NOMO-1 (cell line): ENCODE measurements around the gene MAPKAP1.

ENCODE experiments used
- DNase-seq, 2 experiments: peaks; one replicate each; lab custom pipeline; 2025; ENCODE audit not compliant: unreplicated experiment in 2 of 2; lab: John Stamatoyannopoulos, UW

Gene MAPKAP1

GRCh38 chr9:125680445-125680844, 26.6 kb downstream of the MAPKAP1 start:
- DNase-seq, result no peak

- no peak for DNase-seq
Measured at GRCh38 chr9:125679597-125680189, 27.3 kb downstream of the MAPKAP1 start.

DNA sequence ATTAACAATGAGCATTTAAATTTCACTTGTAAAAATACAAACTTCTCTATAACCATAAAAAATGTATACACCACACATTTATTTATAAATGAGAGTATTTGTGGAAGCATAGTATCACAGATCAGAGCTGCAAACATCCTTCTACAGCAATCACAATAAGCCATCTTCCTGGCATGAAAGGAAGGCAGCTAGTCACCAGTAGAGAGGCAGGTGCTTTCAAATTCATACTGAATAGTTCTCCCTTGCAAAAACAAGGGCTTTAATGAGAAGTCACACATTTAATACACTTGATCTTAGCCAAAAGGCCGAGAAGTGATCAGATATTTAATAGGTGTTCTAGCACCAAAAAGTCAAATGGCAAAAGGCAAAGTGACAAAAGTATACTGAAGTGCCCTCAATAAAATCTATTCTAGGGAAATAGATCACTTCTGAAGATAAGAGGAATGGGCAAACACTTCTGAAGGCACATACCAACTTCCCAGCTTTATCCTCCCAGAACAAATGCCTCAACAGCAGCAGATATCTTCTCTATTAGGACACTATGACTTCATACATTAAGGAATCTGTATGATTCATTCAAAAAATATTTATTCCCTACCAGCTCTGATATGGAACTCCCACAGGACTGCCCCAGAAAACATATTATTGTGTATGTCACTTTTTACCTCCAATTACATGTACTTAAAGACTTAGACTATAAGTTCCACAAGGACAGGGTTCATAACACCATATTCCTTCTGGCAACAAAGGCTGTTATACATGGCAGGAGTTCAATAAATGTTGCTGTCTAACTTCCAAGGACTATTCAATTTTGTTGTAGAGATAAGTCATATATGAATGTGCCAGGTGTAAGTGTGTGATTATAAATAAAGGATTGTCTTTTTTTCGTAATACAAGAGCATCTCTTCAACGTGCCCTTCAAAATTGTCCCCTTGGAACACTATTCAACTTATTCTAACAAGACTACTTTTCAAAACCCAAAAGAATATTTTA, 31.7 kb downstream of the MAPKAP1 start:
- DNase-seq, result no peak

DNA sequence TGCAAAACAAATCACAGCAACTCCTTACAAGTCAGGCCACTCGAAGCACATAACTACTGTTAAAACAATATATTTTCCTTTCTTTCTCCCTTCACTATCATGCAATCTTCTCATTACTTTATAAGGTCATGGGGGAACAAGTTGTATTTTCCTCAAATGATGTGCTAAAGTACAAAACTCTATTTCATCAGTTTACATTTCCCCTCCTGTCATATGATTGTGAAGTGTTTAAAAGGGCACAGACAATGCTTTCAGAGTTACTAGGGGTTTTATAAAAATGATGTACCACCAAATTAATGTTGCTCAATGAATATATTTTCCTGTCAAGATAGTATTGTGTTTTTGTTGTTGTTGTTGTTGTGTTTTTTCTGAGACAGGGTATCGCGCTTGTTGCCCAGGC, 34.1 kb downstream of the MAPKAP1 start:
- no peak for DNase-seq

- DNase-seq, result peak in 1 of 2 experiments; percentile 45
Measured at GRCh38 chr9:125663127-125663526, 43.9 kb downstream of the MAPKAP1 start.

- no peak for DNase-seq
Measured at GRCh38 chr9:125660557-125660956, 46.5 kb downstream of the MAPKAP1 start.

- DNase-seq, result no peak
Measured at GRCh38 chr9:125659954-125660353, 47.1 kb downstream of the MAPKAP1 start.

GRCh38 chr9:125659201-125659840, 47.7 kb downstream of the MAPKAP1 start:
- no peak for DNase-seq

DNA sequence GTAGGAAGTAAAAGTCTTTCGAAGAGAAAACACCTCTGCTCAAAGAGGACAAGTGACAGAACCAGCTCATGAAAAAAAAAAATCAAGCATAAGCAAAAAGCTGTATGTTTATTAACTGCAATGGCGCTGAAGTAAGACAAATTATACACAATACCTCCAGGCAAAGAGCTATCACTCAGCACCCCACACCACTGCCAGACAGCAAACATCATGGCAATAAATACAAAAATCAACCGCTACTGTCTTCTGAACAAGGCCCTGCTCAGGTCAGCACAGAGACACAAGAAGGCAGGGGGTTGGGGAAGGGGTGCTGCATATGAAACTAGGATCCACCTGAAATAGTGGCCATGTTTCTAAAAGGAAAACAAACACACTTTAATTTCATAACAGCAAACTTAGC, 50.4 kb downstream of the MAPKAP1 start:
- no peak for DNase-seq

- no peak for DNase-seq
Measured at GRCh38 chr9:125655691-125656410, 51.2 kb downstream of the MAPKAP1 start.

DNA sequence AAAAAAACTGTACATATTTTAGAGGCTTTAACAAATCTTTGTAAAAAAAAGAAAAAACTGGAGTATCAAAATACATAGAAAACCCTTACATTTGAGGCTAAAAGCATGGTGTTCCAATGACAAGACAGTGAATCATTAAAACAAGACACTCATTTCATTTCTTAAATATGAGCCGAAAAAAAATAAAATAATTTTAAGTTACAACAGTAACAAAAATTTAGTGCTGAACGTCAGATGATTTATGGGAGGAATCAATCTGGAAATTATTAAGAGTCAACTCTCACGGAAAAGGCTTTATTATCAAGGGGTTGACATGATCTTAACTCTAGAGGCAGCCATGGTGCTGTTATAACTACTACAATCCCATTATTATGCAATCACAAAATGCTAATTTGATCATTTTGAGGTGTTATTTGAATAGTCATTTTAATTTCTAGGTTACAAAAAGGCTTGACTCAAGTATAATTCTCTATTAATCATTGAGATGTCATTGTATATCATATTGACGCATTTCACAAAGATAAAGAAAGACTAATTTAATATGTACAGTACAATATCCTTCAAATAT, 51.9 kb downstream of the MAPKAP1 start:
- DNase-seq, result no peak

DNA sequence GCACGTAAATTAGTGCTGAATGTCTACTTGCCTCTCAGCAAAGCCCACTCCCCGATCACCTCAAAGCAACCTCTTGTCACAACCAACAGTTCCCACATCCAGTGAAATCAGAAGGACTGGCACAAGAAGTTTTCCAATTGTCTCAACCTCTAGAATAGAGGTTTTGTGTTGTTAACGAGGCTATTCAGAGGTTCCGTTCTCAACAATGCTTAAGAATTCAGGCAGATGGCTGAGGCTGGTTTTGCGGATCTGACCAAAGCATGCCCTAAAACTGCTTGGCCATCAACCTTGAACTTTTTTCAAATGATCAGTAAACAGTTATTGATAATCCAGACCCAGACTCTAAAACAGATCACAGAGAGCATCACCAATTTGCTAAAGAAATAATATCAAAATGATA, 52.9 kb downstream of the MAPKAP1 start:
- no peak for DNase-seq

DNA sequence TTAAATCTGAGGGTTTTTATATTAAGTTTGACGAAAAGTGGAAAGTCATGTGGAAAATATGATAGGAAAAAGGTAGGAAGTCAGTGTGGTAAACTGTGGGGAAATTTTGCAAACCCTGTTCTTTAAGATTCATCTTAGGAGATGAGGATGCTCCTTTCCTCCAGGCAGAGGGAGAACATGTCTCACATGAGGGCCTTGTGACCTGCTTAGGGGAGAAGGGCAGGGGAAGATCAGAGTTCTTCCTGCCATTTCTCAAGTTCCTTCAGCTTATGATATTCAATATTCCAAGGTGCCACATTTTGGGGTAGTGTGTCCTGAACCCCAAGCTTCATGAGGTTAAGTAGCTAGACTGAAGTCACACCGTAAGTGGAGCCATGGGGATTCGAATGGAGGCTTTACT, 53.7 kb downstream of the MAPKAP1 start:
- no peak for DNase-seq

DNA sequence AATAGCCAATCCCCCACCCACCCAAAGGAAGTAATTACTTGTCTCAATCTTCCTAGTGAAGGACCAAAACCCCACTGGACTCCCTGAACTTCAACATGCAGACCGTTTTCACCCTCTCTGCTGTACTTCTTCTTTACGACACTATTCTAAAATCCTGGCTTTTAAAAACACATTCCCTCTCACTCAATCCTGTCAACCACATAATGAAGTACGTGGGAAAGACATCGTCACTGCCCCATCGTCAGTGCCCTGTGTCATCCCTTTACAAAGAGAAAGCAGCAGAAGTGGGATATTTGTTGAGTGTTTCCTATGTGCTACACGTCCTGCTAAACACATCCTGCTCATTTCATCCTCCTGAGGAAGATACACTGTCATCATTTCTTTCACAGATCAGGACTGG, 54.2 kb downstream of the MAPKAP1 start:
- no peak for DNase-seq

DNA sequence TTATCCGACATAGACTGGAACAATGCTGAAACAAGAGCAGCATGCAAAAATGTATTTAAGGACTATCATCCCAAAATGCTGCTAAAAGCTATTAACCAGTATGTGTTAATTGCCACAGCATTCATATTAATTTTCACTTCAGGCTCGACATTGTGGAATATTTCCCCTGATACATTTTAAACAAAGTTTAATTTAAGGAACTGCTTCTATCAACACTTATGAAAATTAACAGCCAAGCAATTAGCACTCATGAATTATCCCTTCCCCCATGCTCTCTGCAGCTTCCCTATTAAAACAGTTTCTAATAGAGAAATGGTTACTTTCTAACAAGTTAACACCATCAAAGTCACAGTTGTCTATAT, 54.8 kb downstream of the MAPKAP1 start:
- no peak for DNase-seq

DNA sequence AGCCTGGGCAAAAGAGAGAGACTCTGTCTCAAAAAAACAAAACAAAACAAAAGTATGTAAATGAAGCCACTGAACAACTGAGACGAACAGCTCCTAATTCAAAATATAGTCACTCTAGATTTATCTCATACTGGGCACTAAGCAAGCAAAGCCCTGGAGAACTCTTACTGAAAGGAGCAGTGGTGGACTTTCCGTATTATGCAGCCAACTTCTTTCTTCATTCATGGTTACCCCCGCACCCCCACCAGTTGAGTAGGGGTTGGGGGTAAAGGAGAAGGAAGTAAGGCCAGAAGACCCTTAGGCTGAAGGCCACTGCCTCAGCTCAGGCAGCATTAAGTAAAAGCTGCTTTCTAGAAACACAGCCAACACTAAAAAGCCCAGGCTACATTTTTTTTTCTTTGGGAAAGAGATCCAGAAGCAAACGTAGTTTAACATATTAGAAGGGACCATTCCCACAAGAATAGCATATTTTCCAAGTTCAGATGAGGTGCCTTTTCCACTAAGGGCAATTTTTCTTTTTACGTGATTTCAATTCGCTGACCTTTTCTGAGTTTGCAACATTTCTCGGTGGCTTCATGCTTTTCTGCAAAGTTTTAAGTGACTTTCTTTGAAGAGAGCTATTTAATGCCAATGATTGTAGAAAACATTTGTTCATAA, 55.3 kb downstream of the MAPKAP1 start:
- no peak for DNase-seq

DNA sequence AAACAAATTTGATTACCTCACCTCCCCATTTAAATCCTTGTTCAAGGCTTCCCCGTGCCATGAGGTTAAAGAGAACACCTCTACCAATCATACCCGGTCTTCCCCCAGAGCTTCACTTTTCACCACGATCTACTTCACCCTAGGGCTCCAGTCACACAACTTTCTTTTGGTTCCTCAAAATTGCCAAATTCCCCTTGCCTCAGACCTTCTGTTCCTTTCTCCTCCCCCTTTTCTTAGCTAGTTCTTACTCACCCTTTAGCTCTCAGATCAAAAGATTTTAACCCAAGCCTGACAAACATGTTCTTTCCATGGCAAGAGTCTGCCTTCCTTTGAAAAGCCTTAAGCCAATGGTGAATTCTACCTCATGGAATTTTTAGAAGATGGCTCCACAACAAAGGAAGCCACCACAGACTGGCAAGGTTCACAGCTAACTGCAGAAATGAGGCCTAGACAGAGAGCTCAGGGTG, 56.7 kb downstream of the MAPKAP1 start:
- peak; percentile 94 to 95 for DNase-seq

DNA sequence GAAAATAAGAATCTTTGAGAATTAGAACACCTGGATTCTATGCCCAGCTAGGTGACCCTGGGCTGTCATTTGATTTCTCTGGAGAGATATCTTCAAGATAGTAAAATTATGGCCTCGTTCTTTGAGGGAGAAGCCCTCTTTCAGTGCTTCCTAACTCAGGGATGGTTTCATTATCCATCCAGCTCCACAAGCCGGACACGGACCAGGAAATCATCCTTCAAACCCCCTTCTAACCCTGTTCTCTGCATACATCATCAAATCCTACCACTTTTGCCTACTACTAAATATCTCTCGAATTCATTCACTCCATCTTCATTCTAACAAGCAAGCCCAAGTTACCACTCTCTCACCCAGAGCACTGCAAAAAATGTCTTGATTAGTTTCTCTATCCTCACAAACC, 57.2 kb downstream of the MAPKAP1 start:
- DNase-seq, result no peak

- DNase-seq, result peak; percentile 57 to 89
Measured at GRCh38 chr9:125649315-125649714, 57.7 kb downstream of the MAPKAP1 start.

DNA sequence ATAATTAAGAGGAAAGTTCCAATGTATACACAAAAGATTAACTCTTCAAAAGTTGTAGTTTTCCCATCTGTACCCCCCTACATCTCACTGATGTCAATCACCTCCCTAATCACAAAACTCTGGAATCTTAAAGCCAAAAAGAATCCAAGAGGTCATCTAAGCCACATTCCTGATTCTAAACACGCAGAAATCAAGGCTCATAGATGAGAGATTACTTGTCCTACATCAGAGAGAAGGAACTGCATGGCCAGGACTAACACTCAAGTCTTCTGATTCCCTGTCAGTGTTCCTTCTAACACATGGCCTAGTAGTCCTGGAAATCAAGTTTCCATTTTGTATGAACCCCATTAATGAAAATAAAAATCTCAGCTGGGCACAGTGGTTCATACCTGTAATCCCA, 58.7 kb downstream of the MAPKAP1 start:
- DNase-seq, result no peak
